OCI-LY7 (cell line): ENCODE measurements around the gene MKNK2. TPM values are rescaled to one million over a fixed set of nuclear protein-coding genes. Genes with fewer than 3 reads are reported as not detected.

Source experiments
- BruUV-seq: library from RNA; stranded (reverse); fragments of 400-500 nt; replicated peaks from 2 replicates; lab custom pipeline; 2021; lab: Mats Ljungman, UMichigan
- CTCF ChIA-PET: fragments of 300-600 bp; sonication (Branson Sonifier 250); formaldehyde crosslinking; loops from one replicate; lab custom pipeline; 2022; ENCODE audit warnings: antibody characterized with exemption; ENCODE audit not compliant: unreplicated experiment; lab: Charles Lee
- POLR2A ChIA-PET: fragments of 300-600 bp; sonication (Branson Sonifier 250); formaldehyde crosslinking; loops from one replicate; lab custom pipeline; 2022; ENCODE audit warnings: antibody characterized with exemption; lab: Charles Lee
- DNase-seq: peaks from one replicate; pipeline ENCODE4 v3.0.0-alpha.2; 2015; ENCODE audit warnings: low spot score
- H2AFZ ChIP-seq: fragments of 200-600 bp; sonication (generic), shearing (Covaris generic); 2 replicates; pipeline ENCODE4 v1.6.1; 2014; ENCODE audit warnings: mild to moderate bottlenecking, antibody characterized with exemption, low read length, moderate library complexity
- H3K27ac ChIP-seq: fragments of 200-600 bp; sonication (generic); 2 replicates; pipeline ENCODE4 v1.5.1; 2014; ENCODE audit warnings: mixed run types, low read depth, mild to moderate bottlenecking, moderate library complexity, low read length, inconsistent platforms; ENCODE audit not compliant: poor library complexity, severe bottlenecking
- H3K36me3 ChIP-seq: fragments of 200-600 bp; sonication (generic); 2 replicates; pipeline ENCODE4 v1.6.1; 2014; ENCODE audit warnings: mild to moderate bottlenecking, antibody characterized with exemption, low read length, moderate library complexity, mixed read lengths; ENCODE audit not compliant: insufficient read depth
- H3K4me1 ChIP-seq: fragments of 200-600 bp; sonication (generic); 2 replicates; pipeline ENCODE4 v1.5.1; 2014; ENCODE audit warnings: mild to moderate bottlenecking, low read length; ENCODE audit not compliant: insufficient read depth, poor library complexity, severe bottlenecking
- H3K4me2 ChIP-seq: fragments of 200-600 bp; sonication (generic); 2 replicates; pipeline ENCODE4 v1.6.1; 2014; ENCODE audit warnings: mild to moderate bottlenecking, low read length
- H3K4me3 ChIP-seq: fragments of 200-600 bp; sonication (generic); 2 replicates; pipeline ENCODE4 v1.5.1; 2014; ENCODE audit warnings: mild to moderate bottlenecking, low read depth, low read length; ENCODE audit not compliant: poor library complexity, severe bottlenecking
- H3K79me2 ChIP-seq: fragments of 200-600 bp; sonication (generic); 2 replicates; pipeline ENCODE4 v1.6.1; 2016; ENCODE audit warnings: low read depth, mild to moderate bottlenecking, low read length, moderate library complexity, mixed read lengths; ENCODE audit not compliant: insufficient read depth
- H3K9me2 ChIP-seq: fragments of 200-600 bp; sonication (generic); 2 replicates; pipeline ENCODE4 v1.6.1; 2016; ENCODE audit warnings: mild to moderate bottlenecking, low read length, mixed read lengths; ENCODE audit not compliant: insufficient read depth
- H3K9me3 ChIP-seq: fragments of 200-600 bp; sonication (generic); 2 replicates; pipeline ENCODE4 v1.6.1; 2014; ENCODE audit warnings: mild to moderate bottlenecking, mixed run types, low read length, mixed read lengths
- H4K20me1 ChIP-seq: fragments of 200-600 bp; sonication (generic); 2 replicates; pipeline ENCODE4 v1.6.1; 2014; ENCODE audit warnings: mild to moderate bottlenecking, antibody characterized with exemption, low read length, moderate library complexity, mixed read lengths; ENCODE audit not compliant: insufficient read depth
- CTCF ChIP-seq: fragments of 200-600 bp; sonication (generic); conservative IDR thresholded peaks from 2 replicates; pipeline ENCODE4 v1.5.1; 2014; ENCODE audit warnings: mild to moderate bottlenecking, antibody characterized with exemption, low read length, moderate library complexity, mixed read lengths
- EZH2phosphoT487 ChIP-seq: fragments of 200-600 bp; sonication (generic); IDR thresholded peaks from 2 replicates; pipeline ENCODE4 v1.6.1; 2018; ENCODE audit warnings: low read depth, borderline replicate concordance, mild to moderate bottlenecking, mixed run types, antibody characterized with exemption, low read length, moderate library complexity, mixed read lengths
- intact Hi-C: fragments of 100-400 bp; cut with micrococcal nuclease; formaldehyde crosslinking; loops from one replicate; pipeline ENCODE4 v1.10.0; 2022; ENCODE audit not compliant: unreplicated experiment
- total RNA-seq, 2 experiments: library from RNA; depleted of rRNA in 1 of 2; stranded (reverse); fragments of >200 nt in 1 of 2; shearing (Covaris generic) in 1 of 2; gene quantifications; 2 replicates each; pipeline ENCODE4 v1.2.3, GENCODE V29; 2014 to 2022

The MKNK2 gene
- total RNA-seq, 2 experiments from 2014 or later = 115 to 225 TPM

GRCh38 chr19:2039089-2039958, 11.7 kb downstream of the MKNK2 start:
- H3K9me2 ChIP-seq = no peaks in the 10 kb centered on the region
- ChIA-PET POLR2A (no interaction called here), CTCF (no interaction called here)
- no peak overlapping the region for H3K27ac ChIP-seq
- no peak overlapping the region for H2AFZ ChIP-seq
- H3K4me2 ChIP-seq = no peak overlapping the region
- H3K4me1 ChIP-seq = peaks cover 33% of the 10 kb centered on the region
- intact Hi-C loops = no loop called here
- H4K20me1 ChIP-seq = no peaks in the 10 kb centered on the region
- 0 out of 2 replicates have a peak, but pooled peaks cover 4% of the 10 kb centered on the region for H3K79me2 ChIP-seq
- H3K9me3 ChIP-seq = no peaks in the 10 kb centered on the region
- peaks cover 57% of the 10 kb centered on the region for H3K36me3 ChIP-seq
- no peak overlapping the region for H3K4me3 ChIP-seq
- no peak for TF ChIP-seq CTCF
- no peak for TF ChIP-seq EZH2phosphoT487
- DNase-seq = no peak
- BruUV-seq = no TSS peak

- no peak for DNase-seq
- no peak overlapping the region for H2AFZ ChIP-seq
- H3K79me2 ChIP-seq = 0 out of 2 replicates have a peak, but pooled peaks cover 4% of the 10 kb centered on the region
- intact Hi-C loops = no loop called here
- peaks cover 28% of the 10 kb centered on the region for H3K4me1 ChIP-seq
- ChIA-PET CTCF (no interaction called here), POLR2A (no interaction called here)
- no peak overlapping the region for H3K4me2 ChIP-seq
- TF ChIP-seq EZH2phosphoT487 (no peak), CTCF (no peak)
- BruUV-seq = no TSS peak
- no peak overlapping the region for H3K27ac ChIP-seq
- H3K9me3 ChIP-seq = no peaks in the 10 kb centered on the region
- H3K4me3 ChIP-seq = no peak overlapping the region
- H3K9me2 ChIP-seq = no peaks in the 10 kb centered on the region
- no peaks in the 10 kb centered on the region for H4K20me1 ChIP-seq
- H3K36me3 ChIP-seq = peaks cover 57% of the 10 kb centered on the region
These were observed 12.6 kb downstream of the MKNK2 start for GRCh38 chr19:2038284-2039088.
